Stimulated activated CD8-positive, alpha-beta memory T cell treated with anti-CD3 and anti-CD28 coated beads, Interleukin-7, amount 100 ng/mL, for 4 hours (primary cell): ENCODE data around the gene MTHFSD.

Experiments used
- DNase-seq, 2 donors: peaks; one replicate each; pipeline ENCODE4 v3.0.0-alpha.2; 2020; ENCODE audit warnings: low read depth in 2 of 2

The MTHFSD gene

DNA sequence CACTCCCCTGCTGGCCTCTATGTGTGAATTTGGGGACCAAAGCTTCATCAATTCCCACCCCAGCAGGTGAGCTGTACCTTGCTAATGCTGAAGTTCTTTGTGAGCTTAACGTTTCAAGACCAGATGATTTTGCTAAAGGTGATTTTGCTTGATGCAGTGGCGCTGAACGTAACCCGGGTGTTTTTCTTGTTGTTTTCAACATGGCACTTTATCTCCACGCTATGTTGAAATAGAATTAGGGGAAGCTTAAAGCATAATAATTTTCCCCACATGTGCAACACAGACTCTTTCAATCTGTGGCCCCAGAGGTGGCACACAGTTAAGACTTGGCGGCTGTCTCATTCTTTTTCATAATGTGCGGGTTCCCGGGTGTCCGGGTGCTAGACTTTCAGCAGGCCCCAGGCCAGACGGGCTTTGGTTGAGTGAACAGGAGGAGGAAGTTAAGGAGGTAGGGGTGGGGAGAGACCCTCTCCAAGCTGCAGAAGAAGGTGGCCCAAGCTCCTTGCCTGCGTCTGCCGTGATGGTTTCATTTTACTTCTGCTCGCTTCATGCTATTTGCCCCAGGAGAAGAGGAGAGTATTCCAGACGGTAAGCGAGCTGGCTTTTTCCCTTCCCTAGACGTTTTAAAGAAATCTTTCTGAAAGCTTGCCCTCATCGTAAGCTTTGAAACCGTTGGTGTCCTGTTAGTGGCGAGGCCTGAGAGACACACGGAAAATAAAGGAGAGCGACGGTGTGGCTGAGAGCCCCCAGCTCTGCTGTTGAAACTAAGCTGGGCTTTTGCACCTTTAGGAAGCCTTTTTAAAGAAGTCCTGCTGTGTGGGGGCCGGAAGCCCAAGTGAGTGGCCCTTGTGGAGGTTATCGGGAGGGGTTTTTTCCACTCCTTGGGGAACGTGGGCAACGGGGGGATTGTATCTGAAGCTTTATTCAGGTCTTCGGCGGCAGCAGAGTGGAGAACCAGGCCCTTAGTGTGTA, 15.8 kb upstream of the MTHFSD start:
- no peak for DNase-seq

DNA sequence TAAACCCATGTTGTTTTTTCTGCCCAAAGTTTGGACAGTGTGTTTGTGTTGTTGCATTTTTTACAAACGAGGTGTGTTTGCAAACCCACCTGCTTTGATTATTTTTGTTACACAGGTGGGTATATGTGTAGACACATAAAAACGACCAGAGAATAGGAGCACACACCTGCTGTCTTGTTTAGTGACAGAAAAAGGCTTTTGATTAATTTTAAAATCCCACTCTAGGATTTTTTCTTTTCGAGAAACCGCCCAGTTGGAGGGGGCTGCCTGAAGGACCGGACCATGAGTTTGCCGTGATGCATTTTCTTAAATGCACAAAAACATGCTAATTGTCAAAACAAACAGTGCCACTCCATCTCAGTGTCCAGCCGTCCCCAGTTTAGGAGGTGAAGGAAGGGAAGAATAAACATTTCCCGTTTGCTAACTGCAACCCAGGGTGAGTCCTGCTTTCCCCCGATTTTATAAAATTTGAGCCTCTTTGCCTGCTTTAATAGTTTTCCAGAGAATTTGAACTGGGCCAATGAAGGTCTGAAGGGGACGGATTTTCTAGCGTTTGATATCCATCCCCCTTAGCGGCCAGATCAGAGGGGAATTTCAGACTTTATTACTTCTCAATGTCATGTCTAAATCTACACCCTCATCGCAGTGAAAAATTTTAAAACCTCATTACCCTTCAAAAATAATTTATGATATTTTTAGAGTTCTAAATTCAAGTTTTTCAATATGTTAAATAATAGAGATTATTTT, 14.8 kb upstream of the MTHFSD start:
- no peak for DNase-seq

DNA sequence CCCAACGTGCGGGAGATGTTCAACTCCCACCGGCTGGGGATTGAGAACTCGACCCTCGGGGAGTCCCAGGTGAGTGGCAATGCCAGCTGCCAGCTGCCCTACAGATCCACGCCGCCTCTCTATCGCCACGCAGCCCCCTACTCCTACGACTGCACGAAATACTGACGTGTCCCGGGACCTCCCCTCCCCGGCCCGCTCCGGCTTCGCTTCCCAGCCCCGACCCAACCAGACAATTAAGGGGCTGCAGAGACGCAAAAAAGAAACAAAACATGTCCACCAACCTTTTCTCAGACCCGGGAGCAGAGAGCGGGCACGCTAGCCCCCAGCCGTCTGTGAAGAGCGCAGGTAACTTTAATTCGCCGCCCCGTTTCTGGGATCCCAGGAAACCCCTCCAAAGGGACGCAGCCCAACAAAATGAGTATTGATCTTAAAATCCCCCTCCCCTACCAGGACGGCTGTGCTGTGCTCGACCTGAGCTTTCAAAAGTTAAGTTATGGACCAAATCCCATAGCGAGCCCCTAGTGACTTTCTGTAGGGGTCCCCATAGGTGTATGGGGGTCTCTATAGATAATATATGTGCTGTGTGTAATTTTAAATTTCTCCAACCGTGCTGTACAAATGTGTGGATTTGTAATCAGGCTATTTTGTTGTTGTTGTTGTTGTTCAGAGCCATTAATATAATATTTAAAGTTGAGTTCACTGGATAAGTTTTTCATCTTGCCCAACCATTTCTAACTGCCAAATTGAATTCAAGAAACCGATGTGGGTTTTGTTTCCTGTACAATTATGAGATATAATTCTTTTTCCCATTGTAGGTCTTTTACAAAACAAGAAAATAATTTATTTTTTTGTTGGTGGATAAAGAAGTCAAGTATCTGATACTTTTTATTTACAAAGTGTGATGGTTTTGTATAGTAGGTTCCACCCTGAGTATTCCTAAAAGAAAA, 13.9 kb upstream of the MTHFSD start:
- no peak for DNase-seq

DNA sequence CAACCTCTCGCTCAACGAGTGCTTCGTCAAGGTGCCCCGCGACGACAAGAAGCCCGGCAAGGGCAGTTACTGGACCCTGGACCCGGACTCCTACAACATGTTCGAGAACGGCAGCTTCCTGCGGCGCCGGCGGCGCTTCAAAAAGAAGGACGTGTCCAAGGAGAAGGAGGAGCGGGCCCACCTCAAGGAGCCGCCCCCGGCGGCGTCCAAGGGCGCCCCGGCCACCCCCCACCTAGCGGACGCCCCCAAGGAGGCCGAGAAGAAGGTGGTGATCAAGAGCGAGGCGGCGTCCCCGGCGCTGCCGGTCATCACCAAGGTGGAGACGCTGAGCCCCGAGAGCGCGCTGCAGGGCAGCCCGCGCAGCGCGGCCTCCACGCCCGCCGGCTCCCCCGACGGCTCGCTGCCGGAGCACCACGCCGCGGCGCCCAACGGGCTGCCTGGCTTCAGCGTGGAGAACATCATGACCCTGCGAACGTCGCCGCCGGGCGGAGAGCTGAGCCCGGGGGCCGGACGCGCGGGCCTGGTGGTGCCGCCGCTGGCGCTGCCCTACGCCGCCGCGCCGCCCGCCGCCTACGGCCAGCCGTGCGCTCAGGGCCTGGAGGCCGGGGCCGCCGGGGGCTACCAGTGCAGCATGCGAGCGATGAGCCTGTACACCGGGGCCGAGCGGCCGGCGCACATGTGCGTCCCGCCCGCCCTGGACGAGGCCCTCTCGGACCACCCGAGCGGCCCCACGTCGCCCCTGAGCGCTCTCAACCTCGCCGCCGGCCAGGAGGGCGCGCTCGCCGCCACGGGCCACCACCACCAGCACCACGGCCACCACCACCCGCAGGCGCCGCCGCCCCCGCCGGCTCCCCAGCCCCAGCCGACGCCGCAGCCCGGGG, 12.9 kb upstream of the MTHFSD start:
- DNase-seq = no peak

DNA sequence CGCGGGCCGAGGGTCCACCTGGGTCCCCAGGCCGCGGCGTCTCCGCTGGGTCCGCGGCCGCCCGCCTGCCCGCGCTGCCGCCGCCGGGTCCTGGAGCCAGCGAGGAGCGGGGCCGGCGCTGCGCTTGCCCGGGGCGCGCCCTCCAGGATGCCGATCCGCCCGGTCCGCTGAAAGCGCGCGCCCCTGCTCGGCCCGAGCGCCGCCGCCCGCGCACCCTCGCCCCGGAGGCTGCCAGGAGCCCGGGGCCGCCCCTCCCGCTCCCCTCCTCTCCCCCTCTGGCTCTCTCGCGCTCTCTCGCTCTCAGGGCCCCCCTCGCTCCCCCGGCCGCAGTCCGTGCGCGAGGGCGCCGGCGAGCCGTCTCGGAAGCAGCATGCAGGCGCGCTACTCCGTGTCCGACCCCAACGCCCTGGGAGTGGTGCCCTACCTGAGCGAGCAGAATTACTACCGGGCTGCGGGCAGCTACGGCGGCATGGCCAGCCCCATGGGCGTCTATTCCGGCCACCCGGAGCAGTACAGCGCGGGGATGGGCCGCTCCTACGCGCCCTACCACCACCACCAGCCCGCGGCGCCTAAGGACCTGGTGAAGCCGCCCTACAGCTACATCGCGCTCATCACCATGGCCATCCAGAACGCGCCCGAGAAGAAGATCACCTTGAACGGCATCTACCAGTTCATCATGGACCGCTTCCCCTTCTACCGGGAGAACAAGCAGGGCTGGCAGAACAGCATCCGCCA, 12.1 kb upstream of the MTHFSD start:
- DNase-seq = no peak

DNA sequence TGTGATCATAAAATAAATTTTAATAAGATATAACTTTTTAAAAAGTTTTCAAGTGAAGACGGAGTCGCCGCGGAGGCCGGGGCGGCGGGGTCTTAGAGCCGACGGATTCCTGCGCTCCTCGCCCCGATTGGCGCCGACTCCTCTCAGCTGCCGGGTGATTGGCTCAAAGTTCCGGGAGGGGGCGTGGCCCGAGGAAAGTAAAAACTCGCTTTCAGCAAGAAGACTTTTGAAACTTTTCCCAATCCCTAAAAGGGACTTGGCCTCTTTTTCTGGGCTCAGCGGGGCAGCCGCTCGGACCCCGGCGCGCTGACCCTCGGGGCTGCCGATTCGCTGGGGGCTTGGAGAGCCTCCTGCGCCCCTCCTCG, 11.5 kb upstream of the MTHFSD start, which contains the start of gene FOXC2:
TSS of gene FOXC2 (plus strand) at position 229 of the 365 bp plus-strand sequence. CDS start 507 bp downstream, outside the sequence.
- no peak for DNase-seq

DNA sequence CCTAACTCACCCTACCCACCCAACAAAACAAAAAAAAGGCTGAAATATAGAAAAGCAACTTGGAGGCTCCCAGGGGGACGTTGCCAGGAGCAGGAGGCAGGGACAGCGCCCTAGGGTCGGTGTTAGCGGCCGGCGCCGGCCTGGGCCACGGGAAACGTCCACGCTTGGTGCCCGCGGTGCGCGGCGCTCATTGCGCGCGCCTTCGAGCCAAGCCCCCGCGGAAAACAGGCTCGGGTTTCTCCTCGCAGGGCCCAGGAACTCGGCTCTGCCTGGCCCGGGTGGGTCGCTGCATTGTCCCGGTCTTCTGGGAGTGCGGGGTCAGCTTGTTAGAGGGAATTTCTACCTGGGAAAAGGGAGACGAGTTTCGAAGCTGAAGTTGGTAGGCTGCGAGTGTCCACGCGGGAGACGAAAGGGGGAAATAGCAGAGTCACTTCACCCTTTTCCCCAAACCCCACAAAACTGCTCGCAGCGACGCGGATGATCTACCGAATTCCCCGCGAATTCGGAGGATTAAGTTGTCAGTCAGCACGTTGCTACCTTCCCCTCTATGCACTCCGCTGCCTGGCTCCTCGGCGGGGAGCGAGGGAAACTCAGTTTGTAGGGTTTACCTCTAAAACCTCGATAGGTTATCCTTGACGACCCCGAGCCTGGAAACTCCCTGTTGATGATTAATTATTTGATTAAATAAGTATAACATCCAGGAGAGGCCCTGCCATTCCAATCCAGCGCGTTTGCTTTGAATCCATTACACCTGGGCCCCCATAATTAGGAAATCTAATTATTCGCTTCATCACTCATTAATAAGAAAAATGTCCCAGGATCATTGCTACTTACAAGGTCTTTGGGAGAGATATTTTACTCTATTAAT, 10.8 kb upstream of the MTHFSD start:
- DNase-seq = no peak

DNA sequence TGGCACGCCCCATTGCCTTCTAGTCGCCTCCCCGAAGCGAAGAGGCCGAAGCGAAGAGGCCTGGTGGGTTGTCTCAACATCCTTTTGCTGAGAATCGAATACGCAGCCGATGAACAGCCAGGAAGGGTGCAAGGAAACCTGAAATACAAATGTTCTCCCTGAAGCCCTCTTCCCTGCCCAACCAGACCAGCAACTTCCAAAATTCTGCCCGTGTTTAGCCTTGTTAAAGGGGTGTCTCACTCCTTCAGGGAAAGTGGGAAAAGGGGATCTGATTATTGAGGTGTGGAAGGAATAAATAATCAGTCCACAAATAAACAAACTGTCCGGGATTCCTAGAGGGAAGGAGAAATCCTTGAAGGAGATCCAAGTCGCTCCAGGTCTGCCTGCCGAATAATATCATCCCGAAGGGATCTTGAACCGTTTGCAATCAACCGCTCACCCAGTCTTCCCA, 10.2 kb upstream of the MTHFSD start:
- no peak for DNase-seq

DNA sequence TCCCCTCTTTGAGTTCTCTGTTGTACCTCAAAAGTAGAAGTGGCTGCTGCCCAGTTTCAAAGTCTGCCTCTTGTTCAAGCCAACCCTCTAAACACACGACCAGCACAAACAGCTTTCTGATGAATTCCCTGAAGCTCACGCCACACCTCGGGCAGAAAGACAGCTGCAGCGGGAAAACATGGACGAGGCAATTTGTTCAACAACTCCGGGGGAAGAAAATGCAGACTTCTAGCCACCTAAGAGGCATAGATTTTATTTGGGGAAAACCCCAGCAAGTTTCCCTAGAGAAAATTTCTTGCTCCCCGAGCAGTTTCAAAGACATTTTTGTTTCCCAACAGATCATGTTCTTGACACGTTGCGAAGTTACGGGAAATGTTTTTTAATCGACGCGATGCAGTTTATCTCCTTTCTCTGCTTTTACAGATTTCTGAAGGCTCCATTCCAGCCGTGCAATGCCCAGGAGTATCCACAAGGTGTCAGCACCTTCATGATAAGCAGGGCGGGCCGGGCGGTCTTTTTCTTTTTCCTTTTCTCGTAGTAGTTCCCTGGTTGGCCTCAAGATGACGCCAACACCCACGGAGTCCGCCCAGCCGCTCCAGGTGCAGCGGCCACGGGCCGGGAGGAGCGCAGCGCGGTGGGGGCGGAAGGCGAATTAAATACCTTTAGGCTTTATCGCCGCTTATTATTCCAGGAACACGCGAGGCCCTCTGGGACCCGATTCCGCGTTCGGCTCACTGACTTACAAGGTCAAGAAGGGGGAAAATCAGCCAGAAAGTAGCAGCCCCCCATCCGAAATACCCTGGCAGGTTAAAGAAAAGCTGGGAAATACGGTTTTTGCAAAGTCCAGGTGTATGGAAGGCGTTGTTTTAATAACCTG, 8.7 kb upstream of the MTHFSD start:
- peak; percentile 66 to 80 for DNase-seq

DNA sequence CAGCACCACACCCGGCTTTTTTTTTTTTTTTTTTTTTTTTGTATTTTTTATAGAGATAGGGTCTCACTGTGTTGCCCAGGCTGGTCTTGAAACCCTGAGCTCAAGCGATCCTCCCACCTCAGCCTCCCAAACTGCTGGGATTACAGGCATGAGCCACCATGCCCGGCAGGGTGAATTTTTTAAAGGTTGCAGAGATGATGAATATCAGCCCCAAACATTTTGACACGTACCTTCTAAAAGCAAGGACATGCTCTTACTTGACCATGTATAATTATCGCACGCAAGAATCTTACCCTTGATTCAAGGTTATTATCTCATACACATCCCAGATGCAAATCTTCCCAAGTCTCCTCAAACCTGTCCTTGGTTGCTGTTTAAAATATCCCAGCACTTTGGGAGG, 7.3 kb upstream of the MTHFSD start:
- DNase-seq = no peak

DNA sequence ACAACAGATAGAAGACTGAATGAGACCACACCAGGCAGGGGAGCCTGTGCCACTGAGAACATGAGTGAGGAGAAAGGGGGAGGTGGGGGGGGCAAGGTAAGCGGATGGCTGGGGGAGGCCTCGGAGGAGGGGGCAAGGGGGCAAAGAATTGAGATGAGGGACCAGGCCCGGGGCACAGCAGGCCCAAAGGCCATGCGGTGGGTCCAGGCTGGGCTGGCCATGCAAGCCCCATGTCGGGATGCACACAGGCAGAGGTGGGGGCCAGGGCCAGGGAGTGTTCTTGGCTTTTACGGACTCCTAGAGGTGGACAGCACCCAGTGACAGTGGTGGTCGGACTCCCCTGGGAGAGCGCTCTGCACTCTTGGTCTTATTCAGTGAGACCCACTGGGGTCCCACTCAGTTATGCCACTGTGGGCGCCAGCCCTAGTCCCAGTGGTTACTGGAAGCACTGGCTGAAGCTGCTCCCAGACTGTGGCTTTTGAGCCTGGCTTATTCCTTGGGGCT, 4.8 kb upstream of the MTHFSD start:
- no peak for DNase-seq

DNA sequence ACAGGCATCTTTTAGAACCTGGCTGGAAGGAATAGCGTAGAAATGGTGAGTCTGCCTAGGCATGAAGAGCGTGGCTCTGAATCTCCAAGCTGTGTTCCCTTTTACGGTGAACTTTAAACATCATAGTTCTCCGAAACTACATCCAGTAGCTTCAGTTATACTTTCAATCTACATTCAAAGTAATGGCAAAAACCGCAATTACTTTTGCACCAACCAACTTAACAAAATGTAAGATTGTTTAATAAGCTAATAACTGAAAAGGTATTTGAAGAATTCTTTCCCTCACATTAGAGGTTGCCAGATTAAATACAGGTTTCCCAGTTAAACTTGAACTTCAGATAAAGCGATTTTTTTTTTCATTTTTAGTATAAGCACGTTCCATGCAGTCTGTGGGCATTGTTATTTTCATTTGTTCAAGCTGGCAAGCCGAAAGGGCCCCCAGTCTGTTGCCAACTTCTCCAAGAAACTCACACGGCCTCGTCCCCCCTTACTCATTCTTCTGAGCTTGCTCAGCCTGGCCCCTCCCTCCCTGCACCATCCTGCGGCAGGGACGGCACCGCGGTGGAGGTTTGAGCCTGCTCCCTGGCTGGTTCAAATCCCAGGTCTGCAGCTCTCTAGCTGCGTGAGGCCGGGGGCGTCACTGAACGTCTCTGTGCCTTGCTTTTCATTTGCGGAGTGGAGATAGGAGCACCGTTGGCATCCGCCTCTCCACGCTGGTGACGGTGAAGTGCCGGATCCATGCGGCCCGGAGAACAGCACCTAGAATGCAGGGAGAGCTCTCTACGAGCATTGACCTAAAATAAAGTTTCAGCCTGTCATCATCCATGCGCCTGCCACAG, 3.5 kb upstream of the MTHFSD start:
- no peak for DNase-seq

DNA sequence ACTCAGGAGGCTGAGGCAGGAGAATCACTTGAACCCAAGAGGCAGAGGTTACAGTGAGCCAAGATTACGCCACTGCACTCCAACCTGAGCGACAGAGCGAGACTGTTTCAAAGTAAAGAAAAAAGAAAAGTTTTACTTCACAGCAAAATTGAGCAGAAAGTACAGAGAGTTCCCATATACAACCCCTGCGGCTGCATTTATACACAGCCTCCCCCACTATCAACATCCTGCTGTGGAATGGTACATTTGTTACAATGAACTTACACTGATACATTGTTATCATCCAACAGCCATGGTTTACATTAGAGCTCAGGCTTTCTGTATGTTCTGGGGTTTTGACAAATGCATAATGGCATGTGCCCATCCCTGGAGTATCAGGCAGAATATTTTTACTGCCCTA, 2.6 kb upstream of the MTHFSD start:
- DNase-seq = no peak

DNA sequence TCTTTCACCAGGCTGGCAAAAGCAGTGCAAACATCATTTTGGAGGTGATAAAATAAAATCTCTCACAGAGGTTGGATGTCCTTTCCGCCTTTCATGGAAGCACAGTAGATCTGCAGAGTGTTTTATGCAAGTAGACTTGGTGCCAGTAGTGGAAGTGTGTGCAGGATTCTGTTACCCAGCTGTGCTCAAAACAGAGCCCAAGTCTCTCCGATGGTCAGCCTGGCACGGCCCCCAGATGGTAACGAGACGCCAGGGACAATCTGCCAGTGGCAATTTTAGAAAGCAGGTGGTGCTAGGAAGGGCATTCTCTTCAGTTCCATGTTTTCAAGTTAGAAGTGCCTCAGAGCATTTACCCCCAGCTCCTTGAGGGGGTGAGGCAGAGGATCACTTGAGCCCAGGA, 1.5 kb upstream of the MTHFSD start:
- no peak for DNase-seq

DNA sequence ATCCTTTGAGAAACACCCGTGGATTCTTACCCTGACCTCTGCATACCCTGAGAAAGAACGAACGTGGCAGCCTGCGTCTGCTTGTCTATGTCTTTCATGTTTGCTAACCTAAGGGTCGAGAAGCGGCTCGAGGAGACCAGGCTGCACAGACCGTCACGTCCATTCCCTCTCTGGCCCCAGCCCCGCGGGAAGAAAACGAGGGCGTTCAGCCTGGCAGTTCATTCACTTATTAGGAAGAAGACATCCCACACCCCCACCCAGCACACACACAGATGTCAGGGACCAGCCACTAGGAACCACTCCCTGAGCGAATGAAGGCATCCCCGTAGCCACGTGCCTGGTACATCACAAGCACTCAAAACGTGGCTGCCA, 655 bp upstream of the MTHFSD start:
- no peak for DNase-seq

DNA sequence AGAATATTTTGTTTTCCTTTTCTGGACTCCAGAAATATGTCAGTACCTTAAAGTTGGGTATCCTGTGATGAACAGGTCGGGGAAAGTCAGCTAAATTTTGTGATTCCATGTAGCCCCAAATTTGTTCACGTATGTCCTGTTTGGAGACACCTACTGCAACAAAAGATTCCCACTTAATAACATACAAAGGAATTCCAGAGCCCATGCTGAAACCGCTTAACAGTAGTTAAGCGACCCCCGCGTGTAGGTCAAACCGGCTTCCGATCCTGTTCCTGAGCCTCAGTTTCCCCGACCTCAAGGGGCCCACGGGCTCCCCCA, 477 bp downstream of the MTHFSD start:
- DNase-seq = no peak

DNA sequence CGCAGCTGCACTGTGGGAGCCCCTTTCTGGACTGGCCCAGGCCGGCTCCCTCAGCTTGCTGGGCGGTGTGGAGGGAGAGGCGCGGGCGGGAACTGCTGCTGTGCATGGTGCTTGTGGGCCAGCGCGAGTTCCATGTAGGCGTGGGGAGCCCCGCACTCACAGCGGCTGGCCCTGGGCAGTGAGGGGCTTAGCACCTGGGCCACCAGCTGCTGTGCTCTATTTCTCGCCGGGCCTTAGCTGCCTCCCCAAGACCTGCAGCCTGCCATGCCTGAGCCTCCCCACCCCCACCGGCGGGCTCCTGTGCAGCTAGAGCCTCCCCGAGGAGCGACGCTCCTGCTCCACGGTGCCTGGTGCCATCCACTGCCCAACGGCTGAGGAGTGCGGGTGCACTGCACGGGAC, 1.7 kb downstream of the MTHFSD start:
- DNase-seq = no peak
